MCF 10A (cell line): ENCODE measurements around the gene PTPRN2. TPM values are rescaled to one million over a fixed set of nuclear protein-coding genes. Genes with fewer than 3 reads are reported as not detected.
"Not testable (repeated sequence)": the region's sequence is repeated elsewhere in the genome, so short reads cannot be mapped to it uniquely, and the experiment has no call there.

Experiments used
- BruUV-seq: library from RNA; stranded (reverse); fragments of 400-500 nt; replicated peaks from 2 replicates; lab custom pipeline; 2021; lab: Mats Ljungman, UMichigan
- CTCF ChIA-PET: fragments of 300-600 bp; sonication (Branson Sonifier 250); formaldehyde crosslinking; extraction: SDS; loops from one replicate; lab custom pipeline; 2021; ENCODE audit warnings: antibody characterized with exemption, inconsistent platforms; lab: Yijun Ruan, JAX
- POLR2A ChIA-PET: fragments of 300-600, 350-650 bp; sonication (Branson Sonifier 250); formaldehyde crosslinking; extraction: SDS; loops from one replicate; lab custom pipeline; 2020; ENCODE audit warnings: antibody characterized with exemption, inconsistent platforms; lab: Yijun Ruan, JAX
- DNase-seq: peaks from one replicate; pipeline ENCODE4 v3.0.0-alpha.2; 2018; ENCODE audit not compliant: unreplicated experiment
- H3K27ac Mint-ChIP-seq: one replicate; pipeline ENCODE4 v1.8.0; 2022; ENCODE audit warnings: mild to moderate bottlenecking, low read depth, mixed read lengths; ENCODE audit not compliant: unreplicated experiment
- H3K27me3 Mint-ChIP-seq: one replicate; pipeline ENCODE4 v1.8.0; 2022; ENCODE audit warnings: mixed read lengths; ENCODE audit not compliant: insufficient read depth, unreplicated experiment
- H3K36me3 Mint-ChIP-seq: one replicate; pipeline ENCODE4 v1.8.0; 2022; ENCODE audit warnings: mild to moderate bottlenecking, moderate library complexity, mixed read lengths; ENCODE audit not compliant: insufficient read depth, unreplicated experiment
- H3K4me1 Mint-ChIP-seq: one replicate; pipeline ENCODE4 v1.8.0; 2022; ENCODE audit warnings: mixed read lengths; ENCODE audit not compliant: insufficient read depth, unreplicated experiment
- H3K4me3 Mint-ChIP-seq: one replicate; pipeline ENCODE4 v1.8.0; 2022; ENCODE audit warnings: mild to moderate bottlenecking, moderate library complexity, mixed read lengths; ENCODE audit not compliant: unreplicated experiment
- H3K9me3 Mint-ChIP-seq: one replicate; pipeline ENCODE4 v1.8.0; 2022; ENCODE audit warnings: mixed read lengths; ENCODE audit not compliant: unreplicated experiment
- intact Hi-C: fragments of 100-400 bp; cut with micrococcal nuclease; formaldehyde crosslinking; loops from 2 replicates; pipeline ENCODE4 v1.14.1; 2022
- total RNA-seq: library from RNA; stranded (reverse); gene quantifications from 2 replicates; pipeline ENCODE4 v1.2.3, GENCODE V29; 2022
- TF ChIP-seq, protein P1 (sequence below): fragments of 200-600 bp; IDR thresholded peaks from one replicate; pipeline ENCODE4 v1.8.0; 2022; ENCODE audit warnings: antibody characterized with exemption, mild to moderate bottlenecking; ENCODE audit not compliant: unreplicated experiment

Gene PTPRN2
- total RNA-seq, 1 experiment from 2014 or later: 4.5 TPM

DNA sequence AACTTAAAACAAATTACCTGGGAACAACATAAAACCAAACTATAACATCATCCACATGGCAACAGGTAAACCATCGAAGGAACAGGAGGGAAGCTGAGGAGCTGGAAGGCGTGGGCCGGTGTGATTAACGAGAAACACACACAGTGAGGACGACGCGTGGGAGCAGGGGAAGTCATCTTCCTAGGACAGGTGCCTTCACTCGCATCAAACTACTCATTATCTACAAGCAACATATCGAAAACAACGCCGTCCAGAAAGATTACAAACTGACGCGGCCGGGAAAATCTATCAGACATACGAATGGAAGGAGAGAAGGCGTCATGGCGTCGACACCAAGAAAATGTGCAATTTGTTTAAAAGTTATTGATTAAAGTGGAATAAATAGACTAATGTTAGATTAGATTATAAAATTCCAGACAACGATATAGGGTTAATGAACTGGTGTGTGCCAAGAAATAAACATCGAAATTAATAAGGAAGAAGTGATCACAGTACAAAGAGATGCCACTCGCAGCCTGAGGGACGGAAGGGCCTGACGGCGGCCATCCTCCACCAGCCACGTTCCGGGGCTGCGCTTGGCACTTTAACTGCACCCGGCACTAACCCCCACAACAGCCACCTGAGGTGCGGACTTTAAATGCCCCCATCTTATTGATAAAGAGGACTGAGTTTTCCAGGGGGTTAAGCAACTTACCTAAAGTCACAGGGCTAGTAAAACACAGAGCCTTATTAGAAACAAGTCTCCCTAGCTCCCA lies 669.1 kb downstream of the PTPRN2 start:
- intact Hi-C loops: no loop called here
- POLR2A ChIA-PET: no interaction called here
- Mint-ChIP-seq H3K9me3 (peaks cover 16% of the 10 kb centered on the region), H3K36me3 (no peaks in the 10 kb centered on the region), H3K4me1 (no peaks in the 10 kb centered on the region), H3K4me3 (no peak overlapping the region), H3K27ac (no peak overlapping the region), H3K27me3 (no peaks in the 10 kb centered on the region)
- BruUV-seq: no TSS peak
- TF ChIP-seq, protein P1, sequence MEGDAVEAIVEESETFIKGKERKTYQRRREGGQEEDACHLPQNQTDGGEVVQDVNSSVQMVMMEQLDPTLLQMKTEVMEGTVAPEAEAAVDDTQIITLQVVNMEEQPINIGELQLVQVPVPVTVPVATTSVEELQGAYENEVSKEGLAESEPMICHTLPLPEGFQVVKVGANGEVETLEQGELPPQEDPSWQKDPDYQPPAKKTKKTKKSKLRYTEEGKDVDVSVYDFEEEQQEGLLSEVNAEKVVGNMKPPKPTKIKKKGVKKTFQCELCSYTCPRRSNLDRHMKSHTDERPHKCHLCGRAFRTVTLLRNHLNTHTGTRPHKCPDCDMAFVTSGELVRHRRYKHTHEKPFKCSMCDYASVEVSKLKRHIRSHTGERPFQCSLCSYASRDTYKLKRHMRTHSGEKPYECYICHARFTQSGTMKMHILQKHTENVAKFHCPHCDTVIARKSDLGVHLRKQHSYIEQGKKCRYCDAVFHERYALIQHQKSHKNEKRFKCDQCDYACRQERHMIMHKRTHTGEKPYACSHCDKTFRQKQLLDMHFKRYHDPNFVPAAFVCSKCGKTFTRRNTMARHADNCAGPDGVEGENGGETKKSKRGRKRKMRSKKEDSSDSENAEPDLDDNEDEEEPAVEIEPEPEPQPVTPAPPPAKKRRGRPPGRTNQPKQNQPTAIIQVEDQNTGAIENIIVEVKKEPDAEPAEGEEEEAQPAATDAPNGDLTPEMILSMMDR: no peak
- CTCF ChIA-PET: interaction anchor here (0.6 kb wide), 1 partner anchor 498 kb away, joined by 4 read pairs; no protein-coding TSS in a partner anchor
- no peak for DNase-seq

DNA sequence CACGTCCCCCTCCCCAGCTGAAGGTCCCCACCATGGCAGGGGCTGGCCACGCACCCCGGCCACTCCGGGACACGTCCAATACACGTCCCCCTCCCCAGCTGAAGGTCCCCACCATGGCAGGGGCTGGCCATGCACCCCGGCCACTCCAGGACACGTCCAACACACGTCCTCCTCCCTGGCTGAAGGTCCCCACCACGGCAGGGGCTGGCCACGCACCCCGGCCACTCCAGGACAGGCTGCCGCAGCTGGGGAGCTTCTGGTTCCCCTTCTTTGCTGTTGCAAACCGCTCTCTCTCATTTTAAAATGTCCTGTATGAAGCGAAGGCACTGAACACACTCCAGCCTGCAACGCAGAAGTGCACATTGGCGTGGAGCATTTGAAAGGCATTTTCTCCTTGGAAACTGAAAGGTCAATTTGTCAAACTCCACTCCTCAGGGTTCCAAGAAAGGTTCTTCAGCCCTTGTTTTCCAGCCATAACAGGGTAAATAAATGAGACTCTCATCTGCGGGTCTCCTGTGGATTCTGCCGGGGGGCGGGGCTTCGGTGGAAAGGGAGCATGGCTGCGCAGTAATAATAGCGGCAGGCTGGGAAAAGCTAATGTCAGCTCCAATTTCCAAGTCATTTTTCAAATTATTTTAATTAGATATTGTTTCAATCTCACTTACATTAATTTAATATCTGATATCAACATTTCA lies 670.5 kb downstream of the PTPRN2 start:
- no peak for DNase-seq
- no peaks in the 10 kb centered on the region for H3K36me3 Mint-ChIP-seq
- TF ChIP-seq, protein P1: no peak
- no peak overlapping the region for H3K27ac Mint-ChIP-seq
- ChIA-PET CTCF (interaction anchor here (0.7 kb wide), 1 partner anchor 46 kb away, joined by 6 read pairs; no protein-coding TSS in a partner anchor), POLR2A (no interaction called here)
- H3K27me3 Mint-ChIP-seq: no peaks in the 10 kb centered on the region
- intact Hi-C loops: no loop called here
- H3K4me3 Mint-ChIP-seq: no peak overlapping the region
- BruUV-seq: no TSS peak
- H3K4me1 Mint-ChIP-seq: no peaks in the 10 kb centered on the region
- H3K9me3 Mint-ChIP-seq: peaks cover 27% of the 10 kb centered on the region

DNA sequence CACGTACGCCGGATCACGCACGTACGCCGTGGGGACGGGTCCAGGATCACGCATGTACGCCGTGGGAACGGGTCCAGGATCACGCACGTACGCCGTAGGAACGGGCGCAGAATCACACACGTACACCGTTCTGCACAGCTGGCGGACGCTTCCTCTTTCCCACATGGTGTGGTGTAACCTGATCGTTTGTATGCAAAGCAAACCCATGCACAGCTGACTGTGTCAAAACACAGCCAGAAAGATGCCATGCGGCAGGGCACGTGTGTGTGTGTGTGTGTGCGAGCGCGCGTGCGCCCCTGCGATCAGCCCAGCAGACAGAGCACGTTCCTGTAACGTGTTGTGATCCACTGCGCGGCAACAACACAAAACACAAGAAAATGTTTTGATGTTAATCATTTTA lies 677.2 kb downstream of the PTPRN2 start:
- intact Hi-C loops: no loop called here
- no peak overlapping the region for H3K4me3 Mint-ChIP-seq
- no peaks in the 10 kb centered on the region for H3K4me1 Mint-ChIP-seq
- peaks cover 13% of the 10 kb centered on the region for H3K36me3 Mint-ChIP-seq
- no TSS peak for BruUV-seq
- no peak overlapping the region for H3K27ac Mint-ChIP-seq
- ChIA-PET POLR2A (no interaction called here), CTCF (no interaction called here)
- no peaks in the 10 kb centered on the region for H3K27me3 Mint-ChIP-seq
- DNase-seq: no peak
- H3K9me3 Mint-ChIP-seq: peaks cover 24% of the 10 kb centered on the region
- TF ChIP-seq, protein P1: no peak

DNA sequence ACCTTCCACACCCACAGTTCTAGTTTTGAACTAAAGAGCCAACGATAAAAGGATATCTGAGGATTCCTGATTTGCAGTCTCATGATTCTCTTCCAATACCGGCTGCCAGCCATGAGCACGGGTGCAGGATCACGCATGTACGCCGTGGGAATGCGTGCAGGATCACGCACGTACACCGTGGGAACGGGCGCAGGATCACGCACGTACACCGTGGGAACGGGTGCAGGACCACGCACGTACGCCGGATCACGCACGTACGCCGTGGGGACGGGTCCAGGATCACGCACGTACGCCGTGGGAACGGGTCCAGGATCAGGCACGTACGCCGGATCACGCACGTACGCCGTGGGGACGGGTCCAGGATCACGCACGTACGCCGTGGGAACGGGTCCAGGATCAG lies 677.6 kb downstream of the PTPRN2 start:
- Mint-ChIP-seq H3K9me3 (peaks cover 24% of the 10 kb centered on the region), H3K36me3 (peaks cover 13% of the 10 kb centered on the region)
- DNase-seq, H3K4me1 Mint-ChIP-seq, H3K27ac Mint-ChIP-seq, CTCF ChIA-PET, POLR2A ChIA-PET, BruUV-seq, intact Hi-C loops, H3K27me3 Mint-ChIP-seq, H3K4me3 Mint-ChIP-seq: not testable (repeated sequence)
